H9 (cell line): Measurements from ENCODE around the gene DCAF7. TPM values are rescaled to one million over a fixed set of nuclear protein-coding genes. Genes with fewer than 3 reads are reported as not detected.

Source experiments
- DNase-seq: peaks from one replicate; pipeline ENCODE4 v3.0.0-alpha.2; 2017
- H2AFZ ChIP-seq: one replicate; pipeline ENCODE4 v1.6.1; 2013; ENCODE audit warnings: mild to moderate bottlenecking, low read length, control low read depth, moderate library complexity
- H2AK5ac ChIP-seq: 2 replicates; pipeline ENCODE4 v1.6.1; 2013; ENCODE audit warnings: low read length, control low read depth, mixed read lengths; ENCODE audit not compliant: insufficient read length
- H2BK120ac ChIP-seq: one replicate; pipeline ENCODE4 v1.6.1; 2013; ENCODE audit warnings: low read depth, mild to moderate bottlenecking, low read length, control low read depth, inconsistent platforms; ENCODE audit not compliant: poor library complexity, severe bottlenecking
- H2BK12ac ChIP-seq: 2 replicates; pipeline ENCODE4 v1.6.1; 2013; ENCODE audit warnings: low read length, control low read depth, mixed read lengths, low read depth; ENCODE audit not compliant: insufficient read length
- H2BK15ac ChIP-seq: 2 replicates; pipeline ENCODE4 v1.6.1; 2013; ENCODE audit warnings: low read depth, low read length, control low read depth
- H2BK20ac ChIP-seq: one replicate; pipeline ENCODE4 v1.6.1; 2013; ENCODE audit warnings: low read depth, mild to moderate bottlenecking, low read length, control low read depth, inconsistent platforms; ENCODE audit not compliant: poor library complexity, severe bottlenecking
- H2BK5ac ChIP-seq: 2 replicates; pipeline ENCODE4 v1.6.1; 2013; ENCODE audit warnings: low read length, control low read depth, mixed read lengths; ENCODE audit not compliant: insufficient read length
- H3K14ac ChIP-seq: 2 replicates; pipeline ENCODE4 v1.6.1; 2013; ENCODE audit warnings: low read length, control low read depth; ENCODE audit not compliant: insufficient read depth
- H3K18ac ChIP-seq: 2 replicates; pipeline ENCODE4 v1.6.1; 2013; ENCODE audit warnings: low read depth, mild to moderate bottlenecking, mixed read lengths, low read length, control low read depth; ENCODE audit not compliant: insufficient read length
- H3K23ac ChIP-seq: 2 replicates; pipeline ENCODE4 v1.6.1; 2013; ENCODE audit warnings: low read length, control low read depth, mixed read lengths, low read depth; ENCODE audit not compliant: insufficient read length
- H3K23me2 ChIP-seq: 2 replicates; pipeline ENCODE4 v1.6.1; 2013; ENCODE audit warnings: low read depth, mild to moderate bottlenecking, mixed read lengths, low read length, control low read depth; ENCODE audit not compliant: insufficient read length, poor library complexity, severe bottlenecking
- H3K27ac ChIP-seq: 2 replicates; pipeline ENCODE4 v1.5.1; 2013; ENCODE audit warnings: low read length, control low read depth, mixed read lengths, low read depth; ENCODE audit not compliant: insufficient read length
- H3K27me3 ChIP-seq: 2 replicates; pipeline ENCODE4 v1.6.1; 2013; ENCODE audit warnings: low read length, control low read depth, inconsistent platforms; ENCODE audit not compliant: insufficient read depth
- H3K4ac ChIP-seq: 2 replicates; pipeline ENCODE4 v1.6.1; 2013; ENCODE audit warnings: low read depth, mild to moderate bottlenecking, control low read depth, inconsistent platforms, low read length, moderate library complexity
- H3K4me1 ChIP-seq: 2 replicates; pipeline ENCODE4 v1.6.1; 2013; ENCODE audit warnings: low read length, control low read depth, inconsistent platforms; ENCODE audit not compliant: insufficient read depth
- H3K4me2 ChIP-seq: 2 replicates; pipeline ENCODE4 v1.6.1; 2013; ENCODE audit warnings: low read length, control low read depth, mixed read lengths; ENCODE audit not compliant: insufficient read length, insufficient read depth
- H3K56ac ChIP-seq: 2 replicates; pipeline ENCODE4 v1.6.1; 2013; ENCODE audit warnings: low read depth, mild to moderate bottlenecking, mixed read lengths, low read length, control low read depth; ENCODE audit not compliant: insufficient read length
- H3K79me1 ChIP-seq: 2 replicates; pipeline ENCODE4 v1.6.1; 2013; ENCODE audit warnings: low read depth, mild to moderate bottlenecking, moderate library complexity, low read length, control low read depth, inconsistent platforms; ENCODE audit not compliant: insufficient read depth, poor library complexity, severe bottlenecking
- H3K79me2 ChIP-seq: 2 replicates; pipeline ENCODE4 v1.6.1; 2013; ENCODE audit warnings: low read length, control low read depth, inconsistent platforms; ENCODE audit not compliant: insufficient read depth
- H3K9ac ChIP-seq: 2 replicates; pipeline ENCODE4 v1.6.1; 2013; ENCODE audit warnings: low read length, control low read depth, mixed read lengths; ENCODE audit not compliant: insufficient read length; ENCODE audit errors: extremely low read depth
- H3K9me3 ChIP-seq: one replicate; pipeline ENCODE4 v1.6.1; 2013; ENCODE audit warnings: low read depth, low read length, inconsistent platforms; ENCODE audit not compliant: control insufficient read depth
- H3T11ph ChIP-seq: one replicate; pipeline ENCODE4 v1.6.1; 2013; ENCODE audit warnings: mild to moderate bottlenecking, low read length, control low read depth, inconsistent platforms
- H4K20me1 ChIP-seq: one replicate; pipeline ENCODE4 v1.6.1; 2013; ENCODE audit not compliant: control insufficient read depth, insufficient read length, insufficient read depth
- H4K5ac ChIP-seq: 2 replicates; pipeline ENCODE4 v1.6.1; 2013; ENCODE audit warnings: low read depth, mild to moderate bottlenecking, mixed read lengths, low read length, control low read depth; ENCODE audit not compliant: insufficient read length
- H4K8ac ChIP-seq: replicated peaks from 2 replicates; pipeline ENCODE4 v1.6.1; 2013; ENCODE audit warnings: low read length, control low read depth, mixed read lengths, low read depth; ENCODE audit not compliant: insufficient read length
- H4K91ac ChIP-seq: 2 replicates; pipeline ENCODE4 v1.6.1; 2013; ENCODE audit warnings: low read depth, mild to moderate bottlenecking, moderate library complexity, mixed read lengths, low read length, control low read depth; ENCODE audit not compliant: insufficient read length
- H3K27ac Mint-ChIP-seq, 3 experiments: 2 replicates in 2 of 3; 3 replicates in 1 of 3; pipeline ENCODE4 v1.8.0; 2020 to 2021; ENCODE audit warnings: mixed read lengths in 3 of 3, mild to moderate bottlenecking in 1 of 3, moderate library complexity in 1 of 3
- H3K27me3 Mint-ChIP-seq: 2 replicates; pipeline ENCODE4 v1.8.0; 2021; ENCODE audit warnings: low read depth, mild to moderate bottlenecking, moderate library complexity, mixed read lengths
- H3K36me3 Mint-ChIP-seq, 3 experiments: 2 replicates in 2 of 3; 3 replicates in 1 of 3; pipeline ENCODE4 v1.8.0; 2020 to 2021; ENCODE audit warnings: low read depth in 3 of 3, mixed read lengths in 3 of 3; ENCODE audit not compliant: insufficient read depth in 1 of 3
- H3K4me1 Mint-ChIP-seq, 2 experiments: 2 replicates each; pipeline ENCODE4 v1.8.0; 2020; ENCODE audit warnings: mixed read lengths in 2 of 2
- H3K4me3 Mint-ChIP-seq, 2 experiments: 2 replicates in 1 of 2; 3 replicates in 1 of 2; pipeline ENCODE4 v1.8.0; 2020 to 2021; ENCODE audit warnings: mild to moderate bottlenecking in 2 of 2, mixed read lengths in 2 of 2, moderate library complexity in 1 of 2
- H3K9me3 Mint-ChIP-seq, 2 experiments: 2 replicates in 1 of 2; 3 replicates in 1 of 2; pipeline ENCODE4 v1.8.0; 2020; ENCODE audit warnings: mild to moderate bottlenecking in 2 of 2, mixed read lengths in 2 of 2, moderate library complexity in 1 of 2
- CTCF ChIP-seq: fragments of 200-600 bp; sonication (generic); conservative IDR thresholded peaks from 3 replicates; pipeline ENCODE4 v1.8.0; 2021; ENCODE audit warnings: antibody characterized with exemption, mild to moderate bottlenecking
- WGBS: extraction: QIAGEN DNeasy Blood & Tissue Kit; methylation state at CpG from one replicate; pipeline ENCODE4 v1.1.7; 2013; ENCODE audit warnings: missing lambda C conversion rate, low lambda C conversion rate, mixed read lengths; ENCODE audit not compliant: insufficient read length; ENCODE audit errors: extremely low coverage; 5-methylcytosine and 5-hydroxymethylcytosine counted together
- total RNA-seq: library from RNA; stranded (reverse); gene quantifications from 2 replicates; pipeline ENCODE4 v1.2.1, GENCODE V29; 2021

DCAF7 gene
- total RNA-seq, 1 experiment from 2014 or later, result 86.2 TPM

GRCh38 chr17:63578027-63578768 lies 27.9 kb downstream of the DCAF7 start:
- H3K79me2 ChIP-seq, result peaks cover 1% of the 10 kb centered on the region; the same call in 1 of the 2 replicates

More at GRCh38 chr17:63578027-63578768, 27.9 kb downstream of the DCAF7 start:
- H2BK15ac ChIP-seq, result no peak overlapping the region
- DNase-seq, result no peak
- no peaks in the 10 kb centered on the region for H4K20me1 ChIP-seq
- no peaks in the 10 kb centered on the region for H3K23me2 ChIP-seq
- WGBS, result no CpG with 5 or more reads among the region's 7 CpGs
- no peak overlapping the region for H2BK120ac ChIP-seq
- H3K79me1 ChIP-seq, result peaks cover 6% of the 10 kb centered on the region
- H3K9ac ChIP-seq, result no peak overlapping the region
- H3K56ac ChIP-seq, result no peak overlapping the region
- H3K36me3 Mint-ChIP-seq, result peaks cover 8 to 43% (median 34%) of the 10 kb centered on the region in 3 experiments; a peak in 6 of 7 replicates
- no peaks in the 10 kb centered on the region for H3K27me3 ChIP-seq
- H3K27ac Mint-ChIP-seq, result peak overlapping the region; percentile 56 to 72 (median 64); a peak in 2 of 7 replicates
- H3K4me1 Mint-ChIP-seq, result peaks cover 17 to 19% of the 10 kb centered on the region in 2 experiments
- TF ChIP-seq CTCF, result no peak
- H3K9me3 ChIP-seq, result no peaks in the 10 kb centered on the region
- H3K4me1 ChIP-seq, result peaks cover 2% of the 10 kb centered on the region; the same call in 1 of the 2 replicates
- no peak overlapping the region for H2AFZ ChIP-seq
- no peak overlapping the region for H4K8ac ChIP-seq
- H3K27me3 Mint-ChIP-seq, result no peaks in the 10 kb centered on the region
- no peak overlapping the region for H2BK12ac ChIP-seq
- H3T11ph ChIP-seq, result no peak overlapping the region
- H3K4ac ChIP-seq, result no peak overlapping the region
- H3K9me3 Mint-ChIP-seq, result no peaks in the 10 kb centered on the region
- H3K18ac ChIP-seq, result no peak overlapping the region
- no peak overlapping the region; the same call in 1 of the 2 replicates for H3K14ac ChIP-seq
- H2BK20ac ChIP-seq, result no peak overlapping the region
- H3K4me2 ChIP-seq, result no peak overlapping the region
- no peak overlapping the region for H3K23ac ChIP-seq
- H4K5ac ChIP-seq, result no peak overlapping the region
- no peak overlapping the region for H2BK5ac ChIP-seq
- H2AK5ac ChIP-seq, result no peak overlapping the region
- H3K4me3 Mint-ChIP-seq, result no peak overlapping the region
- H4K91ac ChIP-seq, result no peak overlapping the region
- no peak overlapping the region for H3K27ac ChIP-seq
